HG03108 (cell line): Measurements from ENCODE around the gene ME3.
"Not testable (repeated sequence)": the region's sequence is repeated elsewhere in the genome, so short reads cannot be mapped to it uniquely, and the experiment has no call there.

Source experiments
- ATAC-seq: cut with Tn5 transposase; IDR thresholded peaks from one replicate; pipeline ENCODE4 v1.9.1; 2021; ENCODE audit warnings: moderate library complexity; ENCODE audit not compliant: unreplicated experiment

Gene ME3

DNA sequence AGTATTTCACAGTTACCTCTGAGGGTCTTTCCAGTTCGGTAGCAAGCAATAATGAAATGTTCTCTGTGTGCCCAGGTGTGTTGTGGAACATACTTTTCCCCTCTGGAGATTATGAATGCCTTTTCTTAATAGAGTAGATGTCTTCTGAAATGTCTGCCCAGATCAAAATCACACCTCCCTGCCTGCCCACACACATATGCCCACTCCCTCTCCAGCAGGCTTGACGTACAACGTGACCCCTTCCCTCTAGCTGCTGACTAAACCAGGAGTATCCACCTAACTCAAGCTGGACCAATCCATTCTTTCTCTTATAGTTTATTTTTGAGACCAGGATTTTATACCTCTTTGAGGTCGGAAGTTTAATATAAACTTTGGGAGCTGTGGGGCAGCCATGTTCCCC, 48.7 kb downstream of the ME3 start:
- no peak for ATAC-seq

DNA sequence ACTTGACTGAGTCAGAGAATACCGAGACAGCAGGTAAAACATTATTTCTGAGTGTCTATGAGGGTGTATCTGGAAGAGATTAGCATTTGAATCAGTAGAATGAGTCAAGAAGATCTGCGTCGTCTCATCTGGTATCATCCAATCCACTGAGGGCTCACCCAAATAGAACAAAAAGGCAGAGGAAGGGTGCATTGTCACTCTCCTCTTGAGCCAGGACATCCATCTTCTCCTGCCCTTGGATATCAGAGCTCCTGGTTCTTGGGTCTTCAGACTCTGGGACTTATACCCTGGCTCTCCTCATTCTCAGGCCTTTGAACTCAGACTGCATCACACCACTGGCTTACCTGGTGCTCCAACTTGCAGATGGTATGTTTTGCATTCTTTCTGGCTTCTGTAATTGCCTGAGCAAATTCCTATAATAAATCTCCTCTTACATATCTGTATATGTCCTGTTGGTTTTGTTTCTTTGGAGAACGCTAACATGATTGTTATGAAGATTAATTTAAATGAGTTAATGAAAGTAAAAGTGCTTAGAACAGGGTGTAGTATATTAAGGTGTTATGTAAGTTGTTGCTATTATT, 49.3 kb downstream of the ME3 start:
- no peak for ATAC-seq

DNA sequence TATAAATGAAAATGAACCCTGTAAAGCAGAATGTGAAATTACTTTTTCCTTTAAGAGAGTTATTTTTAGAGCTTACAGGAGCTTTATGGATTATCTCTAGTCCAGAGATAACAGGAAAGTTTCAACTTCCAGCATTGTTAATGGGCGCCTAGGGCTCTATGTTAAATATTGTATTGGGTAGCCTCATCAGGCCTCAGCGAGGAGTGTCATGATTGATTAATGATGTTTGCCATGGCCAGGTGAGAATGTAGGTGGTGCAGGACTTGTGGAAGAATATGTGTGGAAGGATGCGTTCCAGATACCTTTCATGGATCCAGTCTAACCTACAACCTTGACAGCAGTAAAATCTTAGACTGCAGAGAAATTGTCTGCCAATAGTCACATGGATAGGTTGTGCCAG, 50.6 kb downstream of the ME3 start:
- no peak for ATAC-seq

DNA sequence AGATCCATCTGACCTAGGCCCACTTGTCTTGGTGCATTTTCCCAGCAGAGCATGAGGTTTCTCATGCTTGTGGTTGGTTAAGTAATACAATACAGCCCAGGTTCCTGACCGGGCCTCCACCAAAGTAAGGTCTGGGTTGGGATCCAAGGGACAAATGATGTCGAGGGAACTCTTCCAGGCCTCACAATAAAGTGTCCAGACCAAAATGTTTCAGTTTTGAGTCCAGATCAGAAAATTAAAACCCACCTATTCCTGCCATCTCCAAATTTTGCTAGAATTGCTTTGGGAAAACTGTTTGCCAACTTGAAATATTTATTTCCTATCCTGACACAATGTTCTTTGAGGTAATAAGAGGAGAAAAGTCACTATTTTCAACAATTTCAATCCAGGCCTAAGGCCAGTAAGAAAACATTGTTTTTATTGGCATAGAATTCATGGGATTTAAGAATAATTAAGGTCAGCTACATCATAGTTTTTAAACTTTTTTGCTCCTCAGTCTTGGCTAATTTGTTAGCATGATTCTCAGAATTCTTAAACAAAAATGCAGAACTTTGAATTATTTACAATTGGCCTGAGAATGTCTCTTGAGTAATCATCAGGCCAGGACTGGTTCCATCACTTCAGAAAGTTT, 51.4 kb downstream of the ME3 start:
- ATAC-seq, result no peak

DNA sequence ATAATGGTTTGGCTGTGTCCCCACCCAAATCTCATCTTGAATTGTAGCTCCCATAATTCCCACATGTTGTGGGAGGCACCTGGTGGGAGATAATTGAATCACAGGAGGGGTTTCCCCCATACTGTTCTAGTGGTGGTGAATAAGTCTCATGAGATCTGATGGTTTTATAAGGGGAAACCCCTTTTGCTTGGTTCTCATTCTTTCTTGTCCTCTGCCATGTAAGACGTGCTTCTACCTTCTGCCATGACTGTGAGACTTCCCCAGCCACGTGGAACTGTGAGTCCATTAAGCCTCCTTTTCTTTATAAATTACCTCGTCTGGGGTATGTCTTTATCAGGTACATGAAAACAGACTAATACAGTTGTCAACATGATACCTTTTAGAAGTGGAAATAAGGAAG, 53.0 kb downstream of the ME3 start:
- ATAC-seq, result not testable (repeated sequence)

DNA sequence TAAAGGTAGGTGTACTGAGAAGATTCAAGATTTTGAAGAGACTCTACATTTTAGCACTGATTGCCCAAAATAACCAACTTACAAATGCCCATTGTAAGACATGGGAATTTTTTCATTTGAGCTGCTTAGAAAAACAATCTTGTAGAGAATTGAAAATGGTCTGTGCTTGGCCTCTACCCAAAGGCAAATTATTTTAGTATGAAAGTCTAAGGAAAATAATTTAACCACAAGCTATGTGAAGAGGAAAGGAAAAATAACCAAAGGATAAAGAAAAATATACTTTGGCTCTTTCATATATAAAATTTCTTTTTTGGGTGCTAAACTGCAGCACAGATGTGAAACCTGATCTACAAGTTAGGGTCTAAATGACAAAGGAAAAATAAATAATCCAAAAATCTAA, 54.9 kb downstream of the ME3 start:
- ATAC-seq, result no peak

DNA sequence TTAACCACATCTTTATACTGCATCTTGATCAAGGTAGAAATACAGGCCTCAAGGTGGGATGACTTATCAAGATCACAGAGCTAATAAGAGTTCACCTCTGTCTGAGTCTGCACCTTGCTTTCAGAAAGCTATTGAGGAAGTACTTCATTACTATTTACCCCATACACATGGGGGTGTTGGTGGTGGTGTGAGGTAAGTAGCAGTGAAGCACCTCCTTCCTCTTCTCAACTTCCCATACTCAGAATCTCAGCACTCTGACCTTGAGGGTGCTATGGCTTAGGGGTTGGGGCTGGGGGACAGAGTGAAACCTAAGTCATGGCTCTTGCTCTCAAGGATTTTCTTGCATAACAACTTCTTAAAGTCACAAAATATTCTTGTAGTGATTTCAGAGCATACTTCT, 56.9 kb downstream of the ME3 start:
- ATAC-seq, result no peak

DNA sequence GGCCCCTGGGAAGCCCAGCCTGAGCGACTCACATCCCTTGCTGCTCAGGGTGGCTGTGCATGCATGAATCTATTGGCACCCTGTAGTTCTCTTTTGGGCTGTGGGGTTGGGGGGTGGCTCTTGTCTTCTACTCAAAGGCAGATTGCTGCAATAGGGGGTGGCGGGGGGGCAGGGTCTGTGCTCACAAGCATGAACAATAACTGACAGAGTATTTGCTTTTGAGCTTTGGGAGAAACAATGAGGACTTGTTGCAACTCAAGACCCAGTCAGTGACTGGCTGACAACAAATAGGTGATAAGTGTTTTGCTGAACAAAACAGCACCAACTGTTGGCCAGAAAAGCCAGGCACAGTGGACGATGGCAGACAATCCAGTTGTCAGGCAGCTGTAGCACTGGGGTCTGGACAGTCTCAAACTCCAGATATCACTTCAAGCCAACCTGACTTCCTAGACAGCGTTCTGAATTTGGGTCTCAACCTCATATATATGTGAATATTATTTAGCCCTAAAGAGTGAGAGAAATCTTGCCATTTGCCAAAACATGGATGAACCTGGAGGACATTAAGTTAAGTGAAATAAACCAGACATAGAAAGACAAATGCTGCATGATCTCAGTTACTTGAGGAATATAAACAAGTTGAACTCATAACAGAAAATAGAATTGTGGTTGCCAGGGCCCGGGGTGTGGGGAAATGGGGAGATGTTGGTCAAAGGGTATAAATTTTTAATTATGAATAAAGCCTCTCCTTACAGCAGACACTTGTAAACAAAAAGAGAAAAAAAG, 61.7 kb downstream of the ME3 start:
- ATAC-seq, result no peak

DNA sequence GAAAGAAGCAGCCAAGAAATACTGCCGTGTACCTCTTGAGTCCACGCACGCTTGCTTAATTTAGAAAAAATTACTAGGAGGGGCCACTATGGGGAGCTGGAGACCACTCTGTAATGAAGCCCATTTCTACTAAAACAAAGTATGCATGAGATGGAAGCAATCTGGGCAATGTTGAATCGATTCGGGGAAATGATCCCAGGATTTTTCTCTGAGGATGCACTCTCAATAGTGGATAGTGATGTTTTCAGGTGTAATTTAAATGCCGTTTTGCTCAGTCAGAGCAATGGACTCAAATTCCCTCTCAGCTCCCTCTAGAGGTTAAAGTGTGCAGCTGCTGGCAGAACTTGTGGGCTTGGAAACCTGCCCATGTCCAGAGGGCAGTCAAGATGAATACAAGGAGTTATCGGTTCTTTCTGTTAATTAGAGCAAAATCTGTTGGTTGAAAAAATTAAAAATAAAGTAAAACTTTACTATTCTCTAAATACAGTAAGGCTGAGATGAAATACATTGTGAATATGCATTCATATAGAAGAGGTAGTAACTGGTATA, 64.1 kb downstream of the ME3 start:
- no peak for ATAC-seq

DNA sequence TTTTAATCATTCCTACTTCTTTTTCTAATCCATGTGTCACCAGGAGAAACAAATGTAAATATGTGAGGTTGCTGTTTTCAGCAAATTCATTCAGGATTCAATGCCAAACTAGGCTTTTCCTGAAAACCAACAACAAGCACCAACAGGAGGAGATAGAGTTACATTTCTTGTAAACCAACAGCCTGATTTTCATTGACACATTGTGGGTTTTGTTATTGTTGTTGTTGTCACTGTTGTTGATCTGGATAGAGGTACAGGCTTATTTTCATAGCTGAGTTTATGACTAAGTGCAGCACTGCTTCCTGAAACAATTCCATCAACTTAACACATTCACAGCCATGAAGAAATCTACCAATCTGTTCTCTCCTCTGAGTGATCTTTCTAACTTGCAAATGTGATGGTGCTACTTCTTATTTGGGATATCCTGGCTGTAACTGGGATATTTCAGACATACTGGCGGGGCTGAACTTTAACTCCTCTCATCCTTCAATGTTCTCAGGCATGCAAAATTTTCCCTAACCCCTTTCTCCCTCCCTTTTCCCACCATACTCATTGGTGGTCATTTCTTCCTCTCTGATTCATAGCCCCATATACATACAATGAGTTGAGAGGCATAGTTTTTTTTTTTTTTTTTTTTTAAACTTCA, 65.5 kb downstream of the ME3 start:
- ATAC-seq, result no peak

DNA sequence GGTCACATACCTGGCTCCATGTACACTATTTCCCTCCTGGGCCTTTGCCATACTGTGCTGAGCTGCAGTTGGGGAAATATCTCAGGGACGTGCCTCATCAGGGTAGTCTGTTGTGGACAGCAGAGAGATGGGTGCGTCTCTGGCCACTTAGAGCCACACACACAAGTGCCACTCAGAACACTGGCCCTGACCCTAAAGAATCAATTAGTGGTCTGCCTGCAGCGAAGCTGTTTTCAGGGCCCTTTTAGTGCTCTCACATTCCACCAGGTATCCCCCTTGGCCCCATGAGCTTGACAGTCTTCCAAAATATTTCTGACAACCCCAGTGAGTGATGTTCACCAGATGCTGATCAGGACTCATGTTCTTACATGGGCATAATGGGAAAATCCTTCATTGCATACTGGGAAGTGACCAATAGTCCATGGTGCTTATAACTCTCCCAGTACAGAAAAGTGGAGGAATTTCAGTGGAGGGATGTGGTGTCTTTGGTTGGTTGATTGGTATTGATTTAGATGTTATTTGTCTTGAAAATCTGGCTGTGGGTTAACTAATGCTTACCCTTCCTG, 66.1 kb downstream of the ME3 start:
- no peak for ATAC-seq

DNA sequence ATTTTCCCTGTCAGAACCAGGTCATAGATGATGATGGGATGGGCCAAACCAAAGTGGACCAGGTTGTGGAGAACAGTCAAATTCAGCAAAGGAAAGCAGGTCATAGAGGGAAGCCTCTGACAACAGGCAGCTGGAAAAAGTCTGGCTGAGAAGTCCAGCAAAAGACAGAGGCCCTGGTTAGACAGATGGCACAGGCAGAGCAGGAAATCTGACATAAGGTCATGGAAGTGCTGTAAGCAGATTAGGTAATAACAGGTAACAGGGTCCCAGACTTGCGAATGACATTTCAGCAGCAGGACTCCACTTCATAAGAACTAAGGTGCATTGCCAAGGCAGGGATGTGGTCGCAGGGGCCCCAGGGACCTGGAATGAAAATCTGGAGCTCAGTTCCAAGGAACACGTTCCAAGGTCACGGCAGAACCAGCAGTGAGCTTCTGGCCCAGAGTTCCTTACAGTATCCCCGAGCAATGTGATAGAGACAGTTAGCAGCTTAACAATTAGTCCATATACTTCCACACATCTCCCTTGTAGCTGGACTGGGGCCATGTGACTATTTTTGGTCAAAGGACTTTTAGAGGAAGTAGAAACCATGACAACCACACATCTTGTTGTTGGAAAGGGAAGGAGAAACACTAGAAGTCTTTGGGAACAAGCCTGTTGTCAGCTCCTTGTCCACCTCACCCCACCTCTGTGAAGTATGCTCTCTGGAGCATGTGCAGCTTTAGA, 75.4 kb downstream of the ME3 start:
- no peak for ATAC-seq

DNA sequence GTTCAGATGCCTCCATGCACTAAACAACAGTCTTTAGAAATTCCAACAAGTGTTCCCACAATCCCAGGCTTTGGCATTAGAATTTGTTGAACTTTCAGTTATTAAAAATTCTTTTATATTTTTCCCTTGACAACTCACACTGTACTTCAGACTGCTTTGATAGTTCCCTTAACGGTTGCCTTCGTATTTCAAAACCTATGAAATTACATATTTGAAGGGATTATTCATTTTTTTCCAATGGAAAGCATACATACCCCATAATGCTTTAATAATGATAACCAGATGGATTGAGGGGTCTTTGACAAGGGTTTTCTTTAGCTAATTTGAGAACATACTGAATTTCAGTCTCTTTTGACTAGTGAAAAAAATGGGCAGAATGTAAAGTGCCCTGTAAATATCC, 76.5 kb downstream of the ME3 start:
- ATAC-seq, result no peak

DNA sequence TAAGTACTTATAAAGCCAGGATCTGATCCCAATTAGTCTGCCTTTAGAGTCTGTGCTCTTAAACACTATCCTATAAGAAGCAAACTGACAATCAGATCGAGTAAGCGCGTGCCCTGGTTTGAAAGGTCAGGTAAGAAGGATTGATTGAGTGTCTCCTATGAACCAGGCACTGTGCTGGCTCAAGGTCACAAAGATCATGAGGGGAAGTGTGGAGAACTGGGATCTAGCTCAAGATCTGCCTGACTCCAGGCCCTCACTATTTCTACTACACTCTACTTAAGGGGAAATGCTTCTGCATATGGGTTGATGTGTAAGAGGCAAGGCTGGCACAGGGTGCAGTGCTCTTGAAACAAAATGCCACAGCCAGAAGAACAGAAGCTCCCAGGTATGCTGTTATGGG, 77.0 kb downstream of the ME3 start:
- no peak for ATAC-seq

DNA sequence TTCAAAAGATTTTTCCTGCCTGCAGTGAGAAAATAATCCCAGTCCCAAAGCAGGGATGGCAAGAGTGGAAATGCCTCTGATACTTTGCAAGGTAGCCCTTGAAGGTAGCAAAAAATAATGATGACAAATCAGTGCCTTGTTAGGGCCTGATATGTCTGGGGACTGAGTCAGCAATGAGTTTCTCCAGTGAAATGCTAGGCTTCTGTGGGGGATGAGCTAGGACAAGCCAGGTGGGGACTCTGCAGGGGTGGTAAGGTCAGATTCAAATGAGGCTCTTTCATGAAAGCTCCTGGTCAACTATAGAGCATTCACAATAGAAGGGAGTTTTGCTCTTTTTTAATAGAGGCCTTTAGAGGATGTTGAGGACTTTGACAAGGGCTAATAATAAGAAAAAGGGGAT, 77.7 kb downstream of the ME3 start:
- ATAC-seq, result no peak

DNA sequence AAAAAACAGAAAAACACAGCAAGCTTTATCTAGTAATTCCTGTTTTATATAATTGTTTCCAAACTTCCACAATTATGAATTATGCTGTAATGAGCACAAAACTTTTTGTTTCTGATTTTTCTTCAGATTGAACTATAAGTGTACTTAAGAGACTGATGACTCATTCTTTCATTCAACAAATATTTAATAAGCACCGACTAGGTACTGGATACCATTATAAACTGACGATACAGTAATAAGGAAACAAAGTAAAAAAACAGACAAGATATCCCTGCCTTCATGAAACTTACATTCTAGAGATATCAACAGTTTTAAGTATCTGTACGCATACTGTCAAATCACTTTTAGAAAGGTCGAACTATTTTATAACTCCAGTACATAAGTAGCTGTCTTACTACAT, 78.6 kb downstream of the ME3 start:
- ATAC-seq, result no peak

DNA sequence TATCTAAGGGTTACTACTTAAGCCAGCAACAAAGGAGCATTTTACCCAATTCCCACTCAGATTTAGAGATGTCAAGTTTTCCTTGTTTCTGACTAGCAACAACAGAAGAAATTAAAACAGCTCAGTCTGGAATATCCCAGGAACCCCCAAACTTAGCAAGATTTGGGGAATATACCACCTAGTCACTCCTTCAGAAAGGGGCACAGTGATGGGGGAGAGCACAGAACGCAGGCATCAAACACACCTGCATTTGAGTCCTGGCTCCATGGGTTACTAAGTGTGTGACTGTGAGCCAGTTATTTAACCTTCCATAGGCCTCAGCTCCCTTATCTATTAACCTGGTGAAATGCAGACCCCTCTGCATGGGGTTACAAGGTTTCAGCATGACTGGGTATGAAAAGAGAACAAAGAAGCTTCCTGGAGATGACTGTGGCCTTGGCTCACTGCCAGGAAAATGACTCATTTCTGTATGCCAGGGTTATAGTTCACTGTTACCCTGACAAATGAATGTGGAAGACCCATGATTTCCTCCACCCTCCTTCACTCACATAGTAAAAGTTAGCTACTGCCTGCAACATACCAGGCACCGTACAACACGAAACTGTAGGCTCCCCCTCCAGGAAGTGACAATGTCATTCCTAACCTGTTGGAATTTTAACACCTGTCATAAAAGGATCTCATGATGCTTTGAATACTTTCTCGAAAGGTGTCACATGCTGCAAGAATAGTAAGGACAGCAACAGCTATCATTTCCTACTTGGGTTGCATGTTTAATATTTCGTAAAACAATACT, 79.6 kb downstream of the ME3 start:
- ATAC-seq, result peak; percentile 90

DNA sequence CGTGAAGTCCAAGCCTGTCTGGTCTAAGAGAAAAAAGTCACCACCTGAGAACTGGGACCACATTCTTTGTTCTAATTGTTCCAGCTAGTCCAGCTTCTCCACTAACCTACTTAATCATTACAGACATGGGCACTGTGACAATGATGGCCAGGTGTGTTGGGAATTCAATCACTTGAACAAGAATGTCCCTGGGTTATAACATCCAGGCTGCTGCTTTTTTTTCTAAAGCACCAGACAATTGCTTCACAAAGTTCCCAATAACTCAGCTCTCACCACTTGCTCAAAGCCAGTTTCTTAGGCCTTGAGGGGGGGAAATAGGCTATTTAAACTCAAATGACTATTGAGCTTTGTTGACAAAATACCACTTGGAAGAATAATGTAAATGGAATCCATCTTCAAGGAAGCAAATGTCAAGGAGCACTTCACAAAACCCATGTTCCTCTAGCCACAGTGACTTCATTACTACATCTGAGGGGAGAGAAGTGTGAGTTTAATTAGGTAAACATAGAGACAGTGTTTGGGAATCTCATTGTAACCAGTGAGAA, 80.3 kb downstream of the ME3 start:
- ATAC-seq, result no peak

DNA sequence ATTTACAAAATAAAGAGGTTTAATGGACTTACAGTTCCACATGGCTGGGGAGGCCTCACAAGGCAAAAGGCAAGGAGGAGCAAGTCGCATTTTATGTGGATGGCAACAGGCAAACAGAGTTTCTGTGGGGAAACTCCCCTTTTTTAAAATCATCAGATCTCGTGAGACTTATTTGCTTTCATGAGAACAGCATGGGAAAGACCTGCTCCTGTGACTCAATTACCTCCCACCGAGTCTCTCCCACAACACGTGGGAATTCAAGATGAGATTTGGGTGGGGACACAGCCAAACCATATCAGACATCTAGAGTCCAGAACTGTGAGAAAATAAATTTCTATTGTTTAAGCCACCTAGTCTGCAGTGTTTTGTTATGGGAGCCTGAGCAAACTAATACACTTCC, 80.8 kb downstream of the ME3 start:
- ATAC-seq, result no peak
